ENCODE data around the gene SEMA6A.

SEMA6A gene

DNA sequence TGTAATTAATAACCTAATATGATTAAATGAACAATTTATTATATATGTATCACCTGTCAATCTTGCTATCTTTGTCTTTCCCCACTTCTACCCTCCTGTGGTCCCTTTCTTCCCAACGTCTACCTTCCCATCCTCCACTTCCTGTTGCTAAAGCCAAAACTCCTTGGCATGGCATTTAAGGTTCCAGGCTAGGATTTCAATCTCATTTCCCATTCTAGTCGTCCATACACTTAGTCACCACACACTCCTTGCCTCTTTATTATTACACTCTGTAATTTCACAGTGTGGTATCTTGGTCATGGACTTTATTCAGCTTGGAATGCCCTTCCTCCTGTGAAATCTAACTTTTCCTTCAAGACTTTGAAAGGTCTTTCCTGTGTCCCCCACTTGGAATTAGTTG lies 115.3 kb downstream of the SEMA6A start:
- DNase-seq (ENCODE audit: low spot score), result no peak

DNA sequence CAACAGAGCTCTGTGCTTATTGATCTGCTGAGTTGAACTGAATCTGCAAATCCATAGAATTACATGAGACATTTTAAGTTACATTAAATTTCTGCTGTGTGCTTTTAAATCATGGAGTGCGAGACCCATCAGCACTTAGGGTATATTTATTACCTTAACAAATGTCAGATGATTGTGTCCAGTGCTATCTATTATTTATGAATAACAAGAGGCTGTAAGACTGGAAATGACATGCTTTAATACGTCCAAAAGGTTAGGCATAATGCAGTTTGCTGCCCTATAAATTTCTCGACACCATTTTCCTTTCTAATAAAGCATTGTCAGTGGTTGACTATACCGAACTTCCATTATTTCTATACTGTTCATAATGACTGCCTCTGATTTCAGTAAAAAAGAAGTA lies 117.6 kb downstream of the SEMA6A start:
- peak; percentile 2 for DNase-seq (ENCODE audit: low spot score)

DNA sequence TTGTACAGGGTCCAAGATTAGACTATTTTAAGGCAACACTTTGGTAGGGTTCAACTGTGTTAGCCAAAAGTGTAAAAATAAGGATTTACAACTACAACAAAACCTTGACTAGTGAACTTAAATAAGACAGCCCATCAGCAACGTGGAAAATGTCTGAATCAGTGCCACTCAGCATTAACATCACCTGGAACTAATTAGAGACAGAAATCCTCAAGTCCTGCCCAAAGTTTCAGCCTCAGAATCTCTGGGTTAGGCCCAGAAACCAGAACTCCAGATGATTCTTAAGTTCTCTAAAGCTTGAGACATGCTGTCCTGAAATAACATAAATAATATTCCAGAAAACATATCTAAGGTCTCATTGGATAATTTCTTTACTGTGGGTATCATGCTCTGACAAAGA lies 118.6 kb downstream of the SEMA6A start:
- DNase-seq (ENCODE audit: low spot score), result no peak

DNA sequence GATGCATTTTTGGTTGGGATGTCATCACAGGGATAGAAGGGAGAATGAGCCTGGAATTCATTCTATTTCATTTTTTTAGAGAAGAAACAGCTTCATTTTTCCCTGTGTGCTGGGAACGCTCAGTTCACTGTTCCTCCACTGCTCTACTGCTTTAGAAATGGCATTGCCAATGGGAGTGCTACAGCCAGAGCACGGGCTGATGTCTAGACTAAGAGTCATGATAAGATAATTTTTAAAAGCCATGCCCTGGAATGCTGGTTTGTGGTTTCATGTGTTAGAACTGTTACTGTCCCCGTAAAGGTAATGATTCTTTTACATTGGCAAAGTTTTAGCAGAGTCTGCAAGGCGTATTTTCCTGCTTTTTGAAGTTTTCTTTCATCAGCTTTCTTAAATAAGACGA lies 119.6 kb downstream of the SEMA6A start:
- DNase-seq (ENCODE audit: low spot score), result peak; percentile 37

DNA sequence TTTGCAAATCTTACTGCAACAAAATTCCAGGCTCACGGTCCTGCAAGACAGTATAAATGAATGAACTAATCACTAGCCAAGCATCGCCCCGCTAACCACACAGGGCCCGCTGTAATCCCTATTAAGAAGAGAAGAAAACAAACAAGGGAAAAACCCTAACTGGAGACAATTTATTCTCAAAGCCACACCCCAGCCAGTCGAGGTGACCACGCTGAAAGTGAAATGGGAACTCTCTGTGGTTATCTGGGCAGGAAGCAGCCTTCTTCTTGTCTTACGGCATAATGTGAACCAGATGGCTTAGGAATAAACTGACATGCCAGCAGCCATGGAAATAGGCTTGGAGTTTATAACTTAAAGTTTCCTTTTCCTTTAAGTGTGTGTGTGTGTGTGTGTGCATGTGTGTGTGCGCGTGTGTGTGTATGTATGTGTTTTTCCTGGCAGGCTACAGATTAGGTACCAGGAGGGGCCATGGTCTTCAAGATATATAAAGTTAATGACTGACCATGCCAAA lies 120.2 kb downstream of the SEMA6A start:
- peak; percentile 79 for DNase-seq (ENCODE audit: low spot score)

DNA sequence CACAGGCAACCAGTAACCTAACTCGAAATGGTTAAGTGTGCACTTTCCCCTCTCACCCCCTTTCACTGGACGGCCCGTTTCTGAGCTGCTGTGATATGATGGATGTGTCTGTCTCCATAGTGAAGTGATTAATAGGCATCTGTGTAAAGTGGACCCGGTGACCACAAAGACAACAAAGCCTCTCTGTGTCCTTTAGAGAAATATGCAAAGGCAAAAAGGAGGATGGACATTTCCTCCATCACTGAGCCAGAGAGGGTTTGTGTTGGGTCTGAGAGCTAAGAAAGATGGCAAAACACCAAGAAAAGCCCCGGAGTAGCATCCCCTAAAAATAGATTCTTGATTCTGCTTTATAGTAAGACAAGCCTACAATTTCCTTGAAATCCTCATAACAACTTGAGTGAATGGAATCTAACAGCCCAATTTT lies 120.6 kb downstream of the SEMA6A start:
- peak; percentile 95 for DNase-seq (ENCODE audit: low spot score)

DNA sequence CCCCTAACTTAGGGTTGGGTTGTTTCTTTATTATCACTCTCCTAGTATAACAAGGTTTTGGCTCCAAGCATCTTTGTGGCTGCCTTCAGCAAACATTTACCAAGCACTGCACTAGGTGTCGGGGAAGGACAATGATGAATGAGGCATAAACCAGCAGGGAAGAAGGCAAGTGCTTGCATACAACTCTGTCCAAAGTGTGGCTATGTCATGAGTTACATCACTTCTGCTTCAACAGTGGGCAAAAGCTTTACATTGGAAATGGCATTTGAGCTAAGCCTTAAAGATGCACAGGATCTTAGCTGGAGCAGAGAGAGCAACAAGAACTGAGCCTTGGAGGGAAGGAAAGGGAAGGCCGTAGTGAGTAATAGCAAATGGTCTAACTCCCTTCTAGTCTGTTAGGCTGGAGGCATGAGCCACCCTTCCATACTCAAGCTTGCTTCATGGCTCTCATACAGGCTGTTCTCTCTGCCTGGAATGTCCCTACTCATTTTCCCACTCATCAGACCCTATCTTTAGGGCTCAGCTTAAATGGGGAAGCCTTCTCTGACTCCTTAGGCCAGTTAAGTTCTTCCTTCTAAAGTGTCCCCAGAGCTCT lies 121.8 kb downstream of the SEMA6A start:
- DNase-seq (ENCODE audit: low spot score), result peak; percentile 72

DNA sequence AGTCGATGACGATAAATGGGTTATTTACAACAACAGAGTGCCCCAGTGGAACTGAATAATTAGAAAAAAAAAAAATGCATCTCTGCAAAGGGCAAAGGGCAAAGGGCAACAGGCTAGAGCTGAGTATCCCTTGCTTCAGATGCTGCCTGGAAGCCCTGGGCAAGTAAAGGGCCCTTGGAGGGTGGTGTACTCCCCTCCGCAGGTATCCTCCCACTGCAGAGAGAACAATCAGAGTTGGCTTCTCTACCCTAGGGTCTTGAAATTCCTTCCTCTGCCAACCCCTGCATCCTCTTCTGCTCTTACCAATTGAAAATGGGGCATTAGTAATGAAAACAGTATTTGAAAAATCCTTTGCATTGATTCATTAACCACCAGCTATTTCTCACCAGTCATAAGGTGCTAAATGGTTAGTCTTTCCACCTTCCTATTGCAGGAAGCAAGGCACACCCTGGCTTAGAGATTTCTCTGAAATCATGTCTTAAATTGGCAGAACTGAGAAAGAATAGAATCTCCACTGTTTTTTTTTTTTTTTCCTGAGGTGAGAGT lies 122.6 kb downstream of the SEMA6A start:
- DNase-seq (ENCODE audit: low spot score), result no peak

DNA sequence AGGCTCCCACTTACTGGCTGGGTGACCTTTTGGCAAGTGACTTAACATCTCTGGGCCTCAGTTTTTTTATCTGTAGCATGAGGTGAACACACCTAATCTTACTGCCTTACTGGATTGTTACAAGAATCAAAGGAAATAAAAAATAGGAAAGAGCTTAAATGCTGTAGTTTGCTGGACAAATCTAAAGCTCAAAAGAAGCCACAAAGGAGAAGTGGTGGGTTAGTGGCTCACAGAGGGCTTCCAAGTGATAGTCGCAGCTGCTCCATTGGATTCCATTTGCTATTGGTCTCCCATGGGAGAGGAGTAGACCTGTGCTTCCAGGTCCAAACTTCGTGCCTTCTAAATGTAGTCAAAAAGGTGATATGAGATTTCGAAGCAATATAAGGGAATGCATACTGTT lies 123.6 kb downstream of the SEMA6A start:
- DNase-seq (ENCODE audit: low spot score), result no peak

DNA sequence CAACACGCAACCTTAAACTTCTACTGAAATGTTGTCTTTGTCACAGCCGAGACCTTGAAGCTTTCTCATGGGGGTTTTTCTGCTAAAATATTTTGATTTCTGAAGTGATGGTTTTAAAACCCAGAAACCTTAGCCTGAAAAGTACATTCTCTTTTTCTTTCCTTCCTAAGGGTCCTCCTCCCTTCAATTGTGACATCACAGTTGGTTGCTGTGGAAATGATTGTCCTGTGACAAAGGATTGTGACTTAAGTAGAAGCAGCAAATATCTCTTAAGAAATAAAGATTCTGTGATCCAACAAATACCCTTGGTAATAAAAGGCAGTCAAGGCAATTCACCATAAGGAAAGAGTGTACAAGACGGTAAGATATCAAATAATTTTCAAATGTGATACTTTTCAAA lies 125.2 kb downstream of the SEMA6A start:
- no peak for DNase-seq (ENCODE audit: low spot score)

DNA sequence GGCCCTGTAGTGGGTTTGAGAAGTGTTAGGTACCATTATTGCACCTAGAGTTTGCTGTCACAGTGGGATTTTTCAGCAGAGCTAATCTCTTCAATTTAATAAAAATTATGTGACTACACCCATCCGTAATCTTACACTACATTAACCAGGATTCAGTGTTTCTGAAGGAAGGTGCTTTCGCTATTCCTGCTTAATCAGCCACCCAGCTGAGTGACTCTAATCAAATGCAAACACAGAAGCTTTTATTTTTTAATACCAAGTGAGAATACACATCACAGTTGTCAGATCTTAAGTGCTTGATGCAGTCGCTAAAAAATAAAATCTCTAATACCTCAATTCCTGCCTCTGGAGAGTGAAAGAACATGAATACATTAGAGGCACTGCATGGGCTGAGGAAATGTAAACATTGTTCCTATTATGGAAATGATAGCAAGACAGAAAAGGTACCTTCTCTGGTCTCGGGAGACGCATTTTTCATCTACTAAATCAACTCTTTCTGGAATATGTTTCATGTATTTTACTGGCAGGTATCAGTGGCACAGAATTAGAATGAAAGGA lies 125.7 kb downstream of the SEMA6A start:
- DNase-seq (ENCODE audit: low spot score), result no peak

DNA sequence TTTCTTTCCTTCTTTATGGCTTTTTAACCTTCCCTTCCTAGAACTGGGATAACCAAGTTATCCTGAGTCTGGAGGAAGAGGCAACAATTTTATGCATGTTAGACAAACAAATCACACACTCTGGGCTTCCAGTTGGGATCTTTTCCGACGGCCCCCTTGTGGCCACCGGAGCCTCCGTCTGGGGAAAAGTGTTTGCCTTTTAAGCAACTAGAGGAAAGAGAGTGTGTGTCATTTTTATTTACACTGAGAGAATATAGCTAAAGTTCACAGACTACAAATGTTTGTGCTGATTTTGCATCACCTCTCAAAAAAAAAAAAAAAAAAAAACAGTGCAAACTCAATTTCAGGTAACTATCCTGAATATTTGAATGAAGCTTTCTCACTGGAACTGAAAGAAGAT lies 126.2 kb downstream of the SEMA6A start:
- no peak for DNase-seq (ENCODE audit: low spot score)

DNA sequence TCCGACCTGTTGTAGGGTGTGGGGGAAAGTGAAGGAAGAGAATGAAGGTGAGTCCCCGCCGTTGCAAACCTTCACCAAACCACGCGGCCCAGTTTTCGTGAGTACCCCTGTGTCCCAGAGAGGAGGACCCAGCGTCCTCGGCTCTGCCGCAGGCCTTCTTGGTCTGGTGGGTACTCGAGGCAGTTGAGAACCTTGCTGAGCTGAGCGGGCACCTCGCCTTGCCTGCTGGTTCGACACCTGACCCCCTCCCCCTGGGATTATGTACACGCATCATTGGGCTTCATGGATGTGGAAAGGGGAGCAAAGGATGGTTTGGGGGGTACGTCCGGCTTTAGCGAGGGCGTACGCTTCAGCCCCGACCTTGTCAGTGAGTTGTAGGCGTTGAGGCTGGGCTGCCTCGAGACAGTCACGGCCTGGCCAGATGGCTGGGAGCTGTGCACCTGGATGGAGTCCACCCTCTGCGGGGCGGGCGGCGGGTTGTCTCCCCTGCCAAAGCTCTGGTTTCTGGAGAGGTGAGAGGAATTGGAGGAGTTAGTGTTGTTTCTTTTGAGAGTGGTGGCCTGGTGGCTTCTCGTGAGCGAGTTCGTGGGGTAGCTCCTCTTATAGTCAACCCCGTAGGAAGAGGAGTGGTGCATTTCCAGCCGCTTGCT lies 128.1 kb downstream of the SEMA6A start:
- no peak for DNase-seq (ENCODE audit: low spot score)

DNA sequence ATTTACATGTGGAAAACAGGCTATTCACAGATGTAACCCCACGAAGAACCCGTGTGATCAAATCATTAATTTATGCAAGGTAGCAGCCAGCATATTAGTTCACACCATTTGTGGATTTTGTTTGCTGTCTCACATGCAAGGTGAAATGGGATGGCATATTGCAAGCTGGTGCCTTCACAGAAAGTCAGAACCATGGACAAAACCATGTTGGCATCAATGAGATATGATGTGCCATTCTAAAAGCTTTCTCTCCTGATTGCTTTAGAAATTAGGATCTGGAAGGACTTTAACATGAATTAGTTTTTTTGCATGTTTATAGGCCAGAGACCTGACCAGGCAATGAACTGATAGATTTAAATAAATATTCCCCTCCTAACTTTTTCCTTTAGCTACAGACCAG lies 129.3 kb downstream of the SEMA6A start:
- no peak for DNase-seq (ENCODE audit: low spot score)

DNA sequence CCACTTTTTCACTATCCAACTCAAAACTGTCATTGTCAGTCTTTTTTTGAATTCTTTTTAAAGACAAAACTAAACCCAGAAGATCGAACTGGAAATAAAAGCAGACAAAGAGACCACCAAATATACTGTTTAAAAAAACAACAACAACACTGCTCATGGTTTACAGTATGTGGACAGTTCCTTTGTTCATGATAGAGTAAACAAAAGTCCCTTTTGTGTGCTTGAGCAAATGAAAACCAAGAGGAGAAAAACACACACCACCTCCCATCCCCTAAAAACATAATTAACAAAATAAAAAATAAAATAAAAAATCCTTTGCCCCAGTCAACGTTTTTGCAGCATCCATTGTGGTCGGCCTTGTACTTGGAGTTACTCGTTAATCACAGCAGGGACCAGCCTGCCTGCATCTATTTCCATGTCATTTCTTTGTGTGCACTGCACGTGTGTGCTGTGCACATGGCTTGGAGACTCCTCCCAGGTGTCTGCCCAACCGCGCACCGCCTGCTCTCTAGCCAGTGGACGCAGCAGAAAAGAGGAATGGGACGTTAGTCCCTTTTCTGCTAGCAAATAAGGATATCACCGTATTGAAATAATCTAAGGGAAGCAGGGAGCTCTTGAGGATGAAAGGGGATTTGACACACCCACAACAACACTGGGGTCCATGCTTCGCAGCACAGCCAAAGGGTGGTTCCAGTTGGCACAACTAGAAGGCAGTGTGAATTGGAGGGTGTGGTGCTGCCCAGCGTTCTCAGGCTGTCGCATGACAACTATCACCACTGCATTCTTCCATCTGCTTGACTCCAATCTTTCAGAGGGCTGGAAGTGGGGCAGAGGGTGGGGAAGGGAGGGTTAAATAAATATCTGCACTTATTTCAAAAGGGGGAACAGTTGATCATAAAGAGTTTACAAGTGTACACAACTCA lies 130.0 kb downstream of the SEMA6A start:
- DNase-seq (ENCODE audit: low spot score), result peak; percentile 66

DNA sequence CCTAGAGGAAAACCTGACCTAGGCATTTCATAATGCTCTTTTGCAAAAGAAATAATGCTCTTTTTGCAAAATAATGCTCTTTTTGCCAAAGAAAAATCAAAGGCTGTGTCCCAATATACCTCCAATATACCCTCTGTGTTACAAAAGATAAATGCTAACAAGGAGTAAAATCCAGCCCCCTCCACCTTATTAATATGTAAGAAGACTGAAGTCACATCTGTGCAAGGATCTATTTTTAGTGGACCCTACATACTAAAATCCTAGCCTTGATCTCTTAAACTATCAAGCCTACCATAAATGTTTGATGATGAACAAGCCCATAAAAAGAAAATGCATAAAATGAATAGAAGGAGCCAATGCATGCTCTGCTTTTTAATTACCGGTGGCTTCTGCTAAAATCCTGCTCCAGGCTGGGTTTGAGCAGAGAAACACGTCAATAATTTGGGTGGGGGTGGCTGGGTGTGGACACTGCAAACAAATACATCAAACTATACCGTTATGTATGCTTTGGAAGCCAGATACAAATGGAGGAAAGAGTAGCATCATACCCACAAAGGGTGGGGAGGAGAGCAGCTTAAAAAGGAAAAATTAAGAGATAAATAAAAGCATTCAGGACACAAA lies 131.6 kb downstream of the SEMA6A start:
- no peak for DNase-seq (ENCODE audit: low spot score)

DNA sequence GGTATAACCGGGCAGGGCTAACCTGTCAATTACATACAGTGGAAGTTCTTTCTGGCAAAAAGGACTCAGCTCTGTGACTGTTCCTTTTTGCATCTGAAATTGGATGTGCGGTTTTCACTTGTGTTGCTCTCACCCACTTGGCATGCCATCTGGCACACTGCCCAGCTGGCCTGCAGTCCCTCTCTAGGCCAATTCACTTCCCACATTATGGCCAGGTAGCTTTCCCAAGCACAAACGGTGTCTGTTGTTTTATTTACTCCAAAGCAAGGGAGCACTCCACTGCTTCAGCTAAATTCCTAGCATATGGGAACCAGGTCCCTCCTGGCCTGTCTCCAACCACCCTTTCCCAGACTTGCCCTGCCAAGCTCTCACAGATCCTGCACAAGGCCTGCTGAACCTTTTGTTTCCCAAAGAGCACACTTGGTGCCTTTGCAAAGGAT lies 132.5 kb downstream of the SEMA6A start:
- DNase-seq (ENCODE audit: low spot score), result peak; percentile 49

DNA sequence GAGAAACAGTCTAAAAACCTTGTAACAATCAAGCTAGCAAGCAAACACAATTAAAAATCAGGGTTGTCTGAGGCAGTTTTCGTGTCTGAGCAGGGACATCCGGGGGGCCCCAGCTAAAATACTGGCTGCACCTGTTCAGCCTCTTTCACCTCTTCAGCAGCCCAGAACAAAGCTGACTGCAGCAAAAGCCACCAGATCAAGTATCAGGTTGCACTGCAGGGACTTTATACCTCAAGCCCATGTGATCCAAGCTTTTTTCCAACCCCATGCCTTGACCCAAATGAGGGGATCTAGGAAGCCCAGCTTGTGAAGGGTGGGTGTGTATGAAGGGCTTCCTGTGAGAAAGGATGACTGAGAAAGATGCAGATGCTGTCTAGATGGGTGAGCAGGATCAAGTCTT lies 133.4 kb downstream of the SEMA6A start:
- no peak for DNase-seq (ENCODE audit: low spot score)

DNA sequence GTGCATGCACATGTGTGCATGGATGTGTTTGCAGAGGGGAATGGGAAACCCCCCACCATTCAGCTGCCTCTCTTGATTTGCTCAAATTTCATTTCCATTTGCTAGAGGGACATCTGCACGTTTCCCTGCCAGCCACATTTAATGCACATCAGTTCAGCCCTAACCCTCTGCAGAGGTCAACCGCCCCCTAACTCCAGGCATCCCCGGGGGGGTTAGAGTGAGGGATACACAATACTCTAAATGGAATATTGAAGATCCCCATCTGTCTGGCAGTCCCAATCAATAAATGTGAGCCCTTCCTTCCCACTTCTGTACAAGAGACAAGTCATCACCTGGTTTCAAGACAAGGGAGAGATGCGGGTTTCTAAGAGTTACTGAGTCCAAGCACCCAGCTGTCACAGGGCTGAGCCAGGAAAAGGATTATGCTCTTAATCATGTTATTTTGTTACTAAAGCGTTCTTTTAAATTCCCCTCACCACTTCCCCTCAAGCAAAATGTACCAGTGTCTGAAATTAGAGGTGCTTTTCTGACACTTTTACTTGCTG lies 134.1 kb downstream of the SEMA6A start:
- DNase-seq (ENCODE audit: low spot score), result no peak

DNA sequence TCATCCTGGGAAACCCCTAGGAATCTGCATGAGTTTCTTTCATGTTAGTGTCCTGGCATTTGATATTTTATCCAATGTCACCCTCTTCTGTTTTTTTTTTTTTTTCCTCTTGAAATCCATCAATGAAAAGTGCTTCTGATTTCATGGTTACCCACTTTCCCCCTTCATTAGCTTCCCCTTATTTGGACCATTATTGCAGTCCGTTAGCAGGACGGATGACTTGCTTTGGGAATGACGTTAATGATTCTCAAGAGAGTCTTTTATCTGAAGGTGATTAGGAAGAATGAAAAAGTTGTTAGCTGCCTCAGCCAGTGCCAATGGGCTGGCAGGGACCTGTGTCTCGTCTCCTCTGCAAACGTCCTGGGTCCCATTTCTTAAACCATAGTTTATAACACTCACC lies 134.7 kb downstream of the SEMA6A start:
- DNase-seq (ENCODE audit: low spot score), result no peak

DNA sequence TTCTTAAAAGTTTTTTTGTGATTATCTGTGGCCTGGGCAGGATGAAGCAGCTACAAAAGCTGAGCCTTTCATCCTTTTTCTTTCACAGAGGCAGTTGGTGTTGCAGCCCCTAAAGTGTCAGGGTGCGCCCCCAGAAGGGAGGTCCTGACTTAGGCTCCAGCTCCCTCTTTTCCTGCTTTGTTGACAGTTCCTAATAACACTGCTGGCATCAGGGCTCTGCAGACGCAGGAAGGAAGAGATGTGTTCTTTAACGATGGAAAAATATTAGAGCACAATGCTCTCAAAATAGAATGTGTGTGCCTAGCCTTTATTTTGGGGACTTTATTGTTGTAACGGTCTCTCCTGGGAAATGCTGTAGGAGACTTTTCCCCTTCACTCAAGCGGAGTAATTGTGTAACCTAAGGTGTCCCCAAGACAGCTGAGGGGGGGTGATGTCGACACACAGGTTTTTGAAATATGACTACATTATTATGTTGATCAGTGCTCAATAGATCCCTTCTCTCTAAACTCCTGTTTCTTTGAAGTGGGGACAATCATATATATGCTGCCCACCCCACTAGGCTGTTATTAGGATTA lies 135.6 kb downstream of the SEMA6A start:
- no peak for DNase-seq (ENCODE audit: low spot score)
